ENCODE data around the gene SLC5A4.

GRCh38 chr22:32204040-32204855 lies 50.9 kb downstream of the SLC5A4 start:
- TF ChIP-seq CTCF (IDR thresholded peaks at IDR 0.05) (no peak), POLR2AphosphoS5 (IDR thresholded peaks at IDR 0.05) (no peak)
